GM12878 (cell line): ENCODE data around the gene MRPL44. TPM values are rescaled to one million over a fixed set of nuclear protein-coding genes. Genes with fewer than 3 reads are reported as not detected.

Source experiments
- ATAC-seq: fragments of 200-7000 bp; cut with Tn5 transposase; 3 replicates; pipeline ENCODE4 v1.9.1; 2020; ENCODE audit warnings: mild to moderate bottlenecking, moderate library complexity
- BruUV-seq: library from RNA; stranded (reverse); fragments of 400-500 nt; replicated peaks from 2 replicates; lab custom pipeline; 2021; lab: Mats Ljungman, UMichigan
- CTCF ChIA-PET: fragments of 300-600 bp; sonication (Branson Sonifier 250); formaldehyde crosslinking; extraction: SDS; loops from one replicate; lab custom pipeline; 2021; ENCODE audit warnings: inconsistent platforms; lab: Yijun Ruan, JAX
- POLR2A ChIA-PET: fragments of 350-600 bp; formaldehyde crosslinking; extraction: SDS; loops from one replicate; lab custom pipeline; 2021; ENCODE audit warnings: inconsistent platforms; lab: Charles Lee
- RAD21 ChIA-PET: fragments of 300-600 bp; sonication (Branson Sonifier 250); formaldehyde crosslinking; loops from one replicate; lab custom pipeline; 2023; ENCODE audit warnings: antibody characterized with exemption; ENCODE audit not compliant: unreplicated experiment; lab: Charles Lee
- SMC1A ChIA-PET: fragments of 300-600 bp; sonication (Branson Sonifier 250); formaldehyde crosslinking; loops from one replicate; lab custom pipeline; 2023; ENCODE audit not compliant: unreplicated experiment, uncharacterized antibody; lab: Charles Lee
- DNase-seq: peaks from one replicate; pipeline ENCODE4 v3.0.0-alpha.2; 2011; ENCODE audit warnings: low read depth, low spot score
- FAIRE-seq: peaks from 3 replicates; lab custom pipeline; 2011; peaks lifted over from hg19 to GRCh38; lab: Jason Lieb, UNC
- H2AFZ ChIP-seq: 2 replicates; pipeline ENCODE4 v1.6.0; 2011; ENCODE audit warnings: low read depth, low read length, control low read depth; ENCODE audit not compliant: control insufficient read depth
- H3K27ac ChIP-seq: 2 replicates; pipeline ENCODE4 v1.5.1; 2011; ENCODE audit warnings: control low read depth; ENCODE audit not compliant: control insufficient read depth, insufficient read depth
- H3K27me3 ChIP-seq, 2 experiments: replicated peaks in 1 of 2; 2 replicates each; pipeline versions ENCODE4 v1.6.0 to v1.6.1; 2011; ENCODE audit warnings: low read length in 1 of 2; ENCODE audit not compliant: control insufficient read depth in 2 of 2, insufficient read depth in 2 of 2
- H3K36me3 ChIP-seq, 2 experiments: 2 replicates each; pipeline ENCODE4 v1.5.1; 2011; ENCODE audit warnings: low read length in 1 of 2; ENCODE audit not compliant: control insufficient read depth in 2 of 2, insufficient read depth in 2 of 2
- H3K4me1 ChIP-seq: 2 replicates; pipeline ENCODE4 v1.6.1; 2011; ENCODE audit warnings: mild to moderate bottlenecking, low read length, moderate library complexity, mixed read lengths; ENCODE audit not compliant: control insufficient read depth, insufficient read depth
- H3K4me2 ChIP-seq: 2 replicates; pipeline ENCODE4 v1.6.0; 2011; ENCODE audit warnings: control low read depth; ENCODE audit not compliant: control insufficient read depth, insufficient read depth
- H3K4me3 ChIP-seq: fragments of 200-600 bp; sonication (generic); 2 replicates; pipeline ENCODE4 v1.5.1; 2016
- H3K79me2 ChIP-seq: 2 replicates; pipeline ENCODE4 v1.6.0; 2011; ENCODE audit warnings: low read length; ENCODE audit not compliant: control insufficient read depth, insufficient read depth
- H3K9ac ChIP-seq: 2 replicates; pipeline ENCODE4 v1.8.0; 2011; ENCODE audit warnings: low read length, control low read depth, mixed read lengths; ENCODE audit not compliant: control insufficient read depth, insufficient read depth
- H3K9me3 ChIP-seq: replicated peaks from 3 replicates; pipeline ENCODE4 v1.5.1; 2011; ENCODE audit warnings: mild to moderate bottlenecking, low read length; ENCODE audit not compliant: control insufficient read depth, insufficient read depth
- H4K20me1 ChIP-seq: 2 replicates; pipeline ENCODE4 v1.6.0; 2011; ENCODE audit not compliant: control insufficient read depth, insufficient read depth
- BACH1 ChIP-seq: fragments of 450-650 bp; IDR thresholded peaks from 2 replicates; pipeline ENCODE4 v1.6.1; 2017; ENCODE audit warnings: mild to moderate bottlenecking, borderline replicate concordance
- BCL11A ChIP-seq: IDR thresholded peaks from 2 replicates; pipeline ENCODE4 v1.6.1; 2011; ENCODE audit warnings: low read depth, low read length
- CEBPB ChIP-seq, 2 experiments: fragments of 150-350 bp in 1 of 2; IDR thresholded peaks; 2 replicates each; pipeline ENCODE4 v1.6.1; 2012 to 2014; ENCODE audit warnings: low read depth in 2 of 2, low read length in 2 of 2, borderline replicate concordance in 1 of 2, inconsistent platforms in 1 of 2
- NFIC ChIP-seq: IDR thresholded peaks from 2 replicates; pipeline ENCODE4 v1.6.1; 2012; ENCODE audit warnings: low read depth, mild to moderate bottlenecking, inconsistent platforms, low read length, moderate library complexity
- POLR2AphosphoS5 ChIP-seq: IDR thresholded peaks from 2 replicates; pipeline ENCODE4 v1.6.1; 2011; ENCODE audit warnings: mild to moderate bottlenecking, low read length, inconsistent platforms
- SMARCA5 ChIP-seq: fragments of 450-650 bp; IDR thresholded peaks from 2 replicates; pipeline ENCODE4 v1.6.1; 2017; ENCODE audit warnings: mild to moderate bottlenecking
- ZNF687 ChIP-seq: fragments of 450-650 bp; IDR thresholded peaks from 2 replicates; pipeline ENCODE4 v1.6.1; 2017; ENCODE audit warnings: mild to moderate bottlenecking, moderate library complexity
- WGBS: methylation state at CpG from one replicate; pipeline ENCODE4 v1.1.6; 2016; ENCODE audit warnings: low lambda C conversion rate; ENCODE audit not compliant: insufficient replicate concordance, insufficient coverage; ENCODE audit errors: missing lambda C conversion rate; 5-methylcytosine and 5-hydroxymethylcytosine counted together
- in situ Hi-C: fragments of 300-500 bp; cut with MboI; formaldehyde crosslinking; loops from 9 replicates; pipeline ENCODE4 v1.14.3; 2018; ENCODE audit warnings: mixed read lengths
- intact Hi-C: fragments of 100-400 bp; cut with micrococcal nuclease; formaldehyde crosslinking; loops from one replicate; pipeline ENCODE4 v1.14.2; 2022; ENCODE audit not compliant: unreplicated experiment
- polyA plus RNA-seq, 11 experiments: library from polyadenylated mRNA; depleted of rRNA in 4 of 11; unstranded in 6 of 11; stranded (reverse) in 5 of 11; fragments of >200 nt; fragmentation: Nextera tagmentation in 4 of 11; fragmentation: Illumina TruSeq in 1 of 11; extraction: Ambion mirVana in 4 of 11; extraction: Trizol in 1 of 11; gene quantifications; 1 replicate in 1 of 11; 2 replicates in 10 of 11; pipeline versions ENCODE4 v1.2.1 to v1.2.3, GENCODE V29; 2011 to 2016; ENCODE audit warnings: inconsistent platforms in 2 of 11, missing spikeins in 2 of 11, low read depth in 1 of 11
- total RNA-seq, 4 experiments: library from RNA; depleted of rRNA in 3 of 4; stranded (reverse); fragments of >200 nt in 3 of 4; fragmentation: Illumina TruSeq in 1 of 4; extraction: Trizol in 1 of 4; gene quantifications; 2 replicates each; pipeline versions ENCODE4 v1.2.1 to v1.2.3, GENCODE V29; 2013 to 2021
- TF ChIP-seq, protein P1 (sequence below): fragments of 450-650 bp; IDR thresholded peaks from 2 replicates; pipeline ENCODE4 v1.6.1; 2018; ENCODE audit warnings: borderline replicate concordance, mild to moderate bottlenecking; ENCODE audit not compliant: partially characterized antibody
- TF ChIP-seq, protein P2 (sequence below): fragments of 450-650 bp; formaldehyde crosslinking; IDR thresholded peaks from 2 replicates; pipeline ENCODE4 v1.5.0; 2022; ENCODE audit warnings: mild to moderate bottlenecking, missing genetic modification characterization

Gene MRPL44
- total and polyA plus RNA-seq, 10 of the 15 experiments (the other 5 are each of a cell fraction or from before 2014, with no cell fraction given) = 18.3 to 44.3 (median 37.5) TPM

GRCh38 chr2:223995569-223995968 is 38.3 kb downstream of the MRPL44 start:
- POLR2A ChIA-PET = no interaction called here
- Histone ChIP-seq H3K9ac (no peak overlapping the region), H3K27ac (no peak overlapping the region), H3K79me2 (no peaks in the 10 kb centered on the region), H2AFZ (no peak overlapping the region), H3K36me3 (no peaks in the 10 kb centered on the region), H3K27me3 (peaks cover 0 to 4% of the 10 kb centered on the region in 2 experiments; a peak in 2 of 4 replicates), H4K20me1 (no peaks in the 10 kb centered on the region), H3K4me1 (no peaks in the 10 kb centered on the region), H3K4me3 (no peak overlapping the region), H3K9me3 (no peaks in the 10 kb centered on the region), H3K4me2 (no peak overlapping the region)
- SMC1A ChIA-PET = interaction anchor here (1.1 to 7.2 kb wide), 3 partner anchors 9 to 288 kb away, joined by 4 to 108 read pairs (median 31); no protein-coding TSS in a partner anchor
- DNase-seq (no peak), ATAC-seq (no peak), FAIRE-seq (no peak)
- in situ Hi-C loops = loop anchor here (25.0 kb wide), 1 partner anchor 642 kb away; no protein-coding TSS in a partner anchor
- 26% methylated on average over 5 of the region's 5 CpGs for WGBS
- BruUV-seq = no TSS peak
- intact Hi-C loops = no loop called here
- CTCF ChIA-PET = interaction anchor here (1.0 to 11.1 kb wide), 7 partner anchors 11 to 347 kb away, joined by 3 to 188 read pairs (median 18); no protein-coding TSS in a partner anchor
- RAD21 ChIA-PET = interaction anchor here (5.0 kb wide), 1 partner anchor 289 kb away, joined by 93 read pairs; no protein-coding TSS in a partner anchor
- TF ChIP-seq, protein P1, sequence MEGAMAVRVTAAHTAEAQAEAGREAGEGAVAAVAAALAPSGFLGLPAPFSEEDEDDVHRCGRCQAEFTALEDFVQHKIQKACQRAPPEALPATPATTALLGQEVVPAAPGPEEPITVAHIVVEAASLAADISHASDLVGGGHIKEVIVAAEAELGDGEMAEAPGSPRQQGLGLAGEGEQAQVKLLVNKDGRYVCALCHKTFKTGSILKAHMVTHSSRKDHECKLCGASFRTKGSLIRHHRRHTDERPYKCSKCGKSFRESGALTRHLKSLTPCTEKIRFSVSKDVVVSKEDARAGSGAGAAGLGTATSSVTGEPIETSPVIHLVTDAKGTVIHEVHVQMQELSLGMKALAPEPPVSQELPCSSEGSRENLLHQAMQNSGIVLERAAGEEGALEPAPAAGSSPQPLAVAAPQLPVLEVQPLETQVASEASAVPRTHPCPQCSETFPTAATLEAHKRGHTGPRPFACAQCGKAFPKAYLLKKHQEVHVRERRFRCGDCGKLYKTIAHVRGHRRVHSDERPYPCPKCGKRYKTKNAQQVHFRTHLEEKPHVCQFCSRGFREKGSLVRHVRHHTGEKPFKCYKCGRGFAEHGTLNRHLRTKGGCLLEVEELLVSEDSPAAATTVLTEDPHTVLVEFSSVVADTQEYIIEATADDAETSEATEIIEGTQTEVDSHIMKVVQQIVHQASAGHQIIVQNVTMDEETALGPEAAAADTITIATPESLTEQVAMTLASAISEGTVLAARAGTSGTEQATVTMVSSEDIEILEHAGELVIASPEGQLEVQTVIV = no peak
- TF ChIP-seq, protein P2, sequence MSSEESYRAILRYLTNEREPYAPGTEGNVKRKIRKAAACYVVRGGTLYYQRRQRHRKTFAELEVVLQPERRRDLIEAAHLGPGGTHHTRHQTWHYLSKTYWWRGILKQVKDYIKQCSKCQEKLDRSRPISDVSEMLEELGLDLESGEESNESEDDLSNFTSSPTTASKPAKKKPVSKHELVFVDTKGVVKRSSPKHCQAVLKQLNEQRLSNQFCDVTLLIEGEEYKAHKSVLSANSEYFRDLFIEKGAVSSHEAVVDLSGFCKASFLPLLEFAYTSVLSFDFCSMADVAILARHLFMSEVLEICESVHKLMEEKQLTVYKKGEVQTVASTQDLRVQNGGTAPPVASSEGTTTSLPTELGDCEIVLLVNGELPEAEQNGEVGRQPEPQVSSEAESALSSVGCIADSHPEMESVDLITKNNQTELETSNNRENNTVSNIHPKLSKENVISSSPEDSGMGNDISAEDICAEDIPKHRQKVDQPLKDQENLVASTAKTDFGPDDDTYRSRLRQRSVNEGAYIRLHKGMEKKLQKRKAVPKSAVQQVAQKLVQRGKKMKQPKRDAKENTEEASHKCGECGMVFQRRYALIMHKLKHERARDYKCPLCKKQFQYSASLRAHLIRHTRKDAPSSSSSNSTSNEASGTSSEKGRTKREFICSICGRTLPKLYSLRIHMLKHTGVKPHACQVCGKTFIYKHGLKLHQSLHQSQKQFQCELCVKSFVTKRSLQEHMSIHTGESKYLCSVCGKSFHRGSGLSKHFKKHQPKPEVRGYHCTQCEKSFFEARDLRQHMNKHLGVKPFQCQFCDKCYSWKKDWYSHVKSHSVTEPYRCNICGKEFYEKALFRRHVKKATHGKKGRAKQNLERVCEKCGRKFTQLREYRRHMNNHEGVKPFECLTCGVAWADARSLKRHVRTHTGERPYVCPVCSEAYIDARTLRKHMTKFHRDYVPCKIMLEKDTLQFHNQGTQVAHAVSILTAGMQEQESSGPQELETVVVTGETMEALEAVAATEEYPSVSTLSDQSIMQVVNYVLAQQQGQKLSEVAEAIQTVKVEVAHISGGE (CRISPR knock-in tag) = no peak
- no peak for TF ChIP-seq NFIC
- TF ChIP-seq ZNF687 = no peak
- TF ChIP-seq BCL11A = no peak
- no peak for TF ChIP-seq BACH1
- no peak for TF ChIP-seq CEBPB (IDR thresholded peaks at IDR 0.05; ENCODE audit: borderline replicate concordance in 1 of 2, low read depth in 2 of 2, low read length in 2 of 2)
- no peak for TF ChIP-seq POLR2AphosphoS5
- TF ChIP-seq SMARCA5 = no peak
